A549 (cell line): ENCODE measurements around the gene CEP135.

Source experiments
- BHLHE40 ChIP-seq: IDR thresholded peaks from 2 replicates; pipeline ENCODE4 v1.6.1; 2012; ENCODE audit warnings: low read depth, low read length, inconsistent platforms
- HDAC2 ChIP-seq: fragments of 200-600 bp; sonication (generic); IDR thresholded peaks from 2 replicates; pipeline ENCODE4 v1.6.1; 2016
- JUN ChIP-seq, 2 experiments: fragments of >200 bp; sonication (Bioruptor Twin); formaldehyde crosslinking; IDR thresholded peaks; 2 replicates in 1 of 2; 3 replicates in 1 of 2; pipeline ENCODE4 v1.6.1; 2016 to 2017
- KDM1A ChIP-seq: fragments of 200-600 bp; sonication (generic); IDR thresholded peaks from 2 replicates; pipeline ENCODE4 v1.6.1; 2016; ENCODE audit warnings: low read depth, mild to moderate bottlenecking
- KDM5A ChIP-seq: fragments of 200-600 bp; sonication (generic); IDR thresholded peaks from 2 replicates; pipeline ENCODE4 v1.6.1; 2016; ENCODE audit warnings: antibody characterized with exemption, mild to moderate bottlenecking
- MAX ChIP-seq: IDR thresholded peaks from 2 replicates; pipeline ENCODE4 v1.6.1; 2012
- POLR2A ChIP-seq: IDR thresholded peaks from 2 replicates; pipeline ENCODE4 v1.6.1; 2012; ENCODE audit warnings: mild to moderate bottlenecking, low read length
- RAD21 ChIP-seq, 2 experiments: fragments of >200 bp in 1 of 2; sonication (Bioruptor Twin) in 1 of 2; formaldehyde crosslinking in 1 of 2; IDR thresholded peaks in 1 of 2; conservative IDR thresholded peaks in 1 of 2; 2 replicates in 1 of 2; 3 replicates in 1 of 2; pipeline ENCODE4 v1.6.1; 2012 to 2018; ENCODE audit warnings: inconsistent platforms in 1 of 2
- REST ChIP-seq: fragments of 200-600 bp; sonication (generic); IDR thresholded peaks from 2 replicates; pipeline ENCODE4 v1.6.1; 2016; ENCODE audit warnings: antibody characterized with exemption, mild to moderate bottlenecking, moderate library complexity
- RFX5 ChIP-seq: fragments of 450-650 bp; IDR thresholded peaks from 2 replicates; pipeline ENCODE4 v1.7.1; 2014; ENCODE audit warnings: antibody characterized with exemption, mild to moderate bottlenecking, moderate library complexity
- ZSCAN20 ChIP-seq: fragments of 250-450 bp; sonication (Bioruptor Pico); IDR thresholded peaks from 2 replicates; pipeline ENCODE4 v1.8.0; 2022; ENCODE audit warnings: mild to moderate bottlenecking, moderate library complexity
- TF ChIP-seq, protein P1 (sequence below): fragments of >200 bp; sonication (Bioruptor Twin); formaldehyde crosslinking; IDR thresholded peaks from 3 replicates; pipeline ENCODE4 v1.5.1; 2016

GRCh38 chr4:55982976-55983375 lies 34.2 kb downstream of the CEP135 start:
- TF ChIP-seq, protein P1, sequence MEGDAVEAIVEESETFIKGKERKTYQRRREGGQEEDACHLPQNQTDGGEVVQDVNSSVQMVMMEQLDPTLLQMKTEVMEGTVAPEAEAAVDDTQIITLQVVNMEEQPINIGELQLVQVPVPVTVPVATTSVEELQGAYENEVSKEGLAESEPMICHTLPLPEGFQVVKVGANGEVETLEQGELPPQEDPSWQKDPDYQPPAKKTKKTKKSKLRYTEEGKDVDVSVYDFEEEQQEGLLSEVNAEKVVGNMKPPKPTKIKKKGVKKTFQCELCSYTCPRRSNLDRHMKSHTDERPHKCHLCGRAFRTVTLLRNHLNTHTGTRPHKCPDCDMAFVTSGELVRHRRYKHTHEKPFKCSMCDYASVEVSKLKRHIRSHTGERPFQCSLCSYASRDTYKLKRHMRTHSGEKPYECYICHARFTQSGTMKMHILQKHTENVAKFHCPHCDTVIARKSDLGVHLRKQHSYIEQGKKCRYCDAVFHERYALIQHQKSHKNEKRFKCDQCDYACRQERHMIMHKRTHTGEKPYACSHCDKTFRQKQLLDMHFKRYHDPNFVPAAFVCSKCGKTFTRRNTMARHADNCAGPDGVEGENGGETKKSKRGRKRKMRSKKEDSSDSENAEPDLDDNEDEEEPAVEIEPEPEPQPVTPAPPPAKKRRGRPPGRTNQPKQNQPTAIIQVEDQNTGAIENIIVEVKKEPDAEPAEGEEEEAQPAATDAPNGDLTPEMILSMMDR: no peak
- TF ChIP-seq ZSCAN20 (CRISPR knock-in tag) (no peak), BHLHE40 (no peak), MAX (no peak), POLR2A (no peak), KDM5A (no peak), REST (no peak), KDM1A (no peak), RAD21 (conservative IDR thresholded peaks at IDR 0.05 in 1 of 2, IDR thresholded peaks at IDR 0.05 in 1 of 2) (no peak), RFX5 (no peak), JUN (IDR thresholded peaks at IDR 0.05) (no peak), HDAC2 (no peak)
